ENCODE measurements around the gene RTEL1. TPM values are rescaled to one million over a fixed set of nuclear protein-coding genes. Genes with fewer than 3 reads are reported as not detected.
"Not testable (repeated sequence)": the region's sequence is repeated elsewhere in the genome, so short reads cannot be mapped to it uniquely, and the experiment has no call there.

RTEL1 gene
- total RNA-seq, 1 experiment from 2014 or later = 58.0 TPM

GRCh38 chr20:63718996-63719395, 60.9 kb downstream of the RTEL1 start:
- Histone ChIP-seq H3K27ac (ENCODE audit: low read depth, low read length) (no peak overlapping the region), H3K4me1 (ENCODE audit: control insufficient read depth in 1 of 2, insufficient read depth in 2 of 2, low read length in 2 of 2) (no peaks in the 10 kb centered on the region), H3K27me3 (ENCODE audit: insufficient read depth, low read length) (no peaks in the 10 kb centered on the region), H3K9me2 (ENCODE audit: insufficient read depth) (no peaks in the 10 kb centered on the region), H4K20me1 (ENCODE audit: insufficient read depth) (no peaks in the 10 kb centered on the region), H3K9me3 (ENCODE audit: control insufficient read depth in 1 of 2, insufficient read depth in 1 of 2, low read depth in 1 of 2, low read length in 2 of 2) (peaks cover 4 to 10% of the 10 kb centered on the region in 2 experiments; a peak in 1 of 4 replicates), H3K79me2 (ENCODE audit: insufficient read depth, low read length) (peaks cover 80% of the 10 kb centered on the region), H2AFZ (ENCODE audit: low read depth, low read length, poor library complexity, severe bottlenecking) (no peak overlapping the region), H3K36me3 (ENCODE audit: control insufficient read depth in 1 of 2, insufficient read depth in 2 of 2, low read length in 2 of 2) (peaks cover 16 to 42% of the 10 kb centered on the region in 2 experiments), H3K4me3 (replicated peaks in 1 of 2; ENCODE audit: low read depth in 1 of 2, low read length in 2 of 2) (no peak overlapping the region), H3K4me2 (ENCODE audit: low read length) (no peak overlapping the region), H3K9ac (ENCODE audit: low read length) (no peak overlapping the region)
- CTCF ChIA-PET = no interaction called here
- TF ChIP-seq SP1 (IDR thresholded peaks at IDR 0.05; ENCODE audit: low read depth) = no peak
- TF ChIP-seq ZNF274 (IDR thresholded peaks at IDR 0.05; ENCODE audit: low read depth, low read length) = no peak
- no peak for TF ChIP-seq REST (IDR thresholded peaks at IDR 0.05; ENCODE audit: low read depth)
- no peak for TF ChIP-seq SRF (IDR thresholded peaks at IDR 0.05; ENCODE audit: low read depth)
- TF ChIP-seq TCF7L2 (IDR thresholded peaks at IDR 0.05; ENCODE audit: borderline replicate concordance, extremely low read depth, insufficient read depth, insufficient read length) = no peak
- no peak for TF ChIP-seq JUND (IDR thresholded peaks at IDR 0.05)
- TF ChIP-seq ATF3 (IDR thresholded peaks at IDR 0.05) = no peak
- no peak for TF ChIP-seq ZFX (IDR thresholded peaks at IDR 0.05)
- no peak for TF ChIP-seq EZH2phosphoT487 (IDR thresholded peaks at IDR 0.05; ENCODE audit: borderline replicate concordance)
- TF ChIP-seq ELF1 (IDR thresholded peaks at IDR 0.05; ENCODE audit: borderline replicate concordance, low read depth) = no peak
- TF ChIP-seq POLR2AphosphoS5 (IDR thresholded peaks at IDR 0.05; ENCODE audit: low read depth, low read length) = no peak
- no peak for TF ChIP-seq POLR2A (IDR thresholded peaks at IDR 0.05; ENCODE audit: borderline replicate concordance, extremely low read depth, insufficient read depth, insufficient read length)
- TF ChIP-seq MAX (IDR thresholded peaks at IDR 0.05) = no peak
- no peak for TF ChIP-seq CTCF (IDR thresholded peaks at IDR 0.05 in 2 of 3, conservative IDR thresholded peaks at IDR 0.05 in 1 of 3; ENCODE audit: borderline replicate concordance in 1 of 3, insufficient read depth in 1 of 3, low read depth in 2 of 3, low read length in 2 of 3)
- no peak for TF ChIP-seq FOSL1 (IDR thresholded peaks at IDR 0.05; ENCODE audit: low read depth)
- no peak for TF ChIP-seq EZH2 (IDR thresholded peaks at IDR 0.05)
- DNase-seq (ENCODE audit: low read depth, low spot score) (no peak), ATAC-seq (no peak)
- RAD21 ChIA-PET (ENCODE audit: low non-redundant PET in 1 of 2, low total read pairs in 2 of 2, uncharacterized antibody in 2 of 2, unreplicated experiment in 2 of 2) = no interaction called here
- intact Hi-C loops (cut with micrococcal nuclease) = no loop called here
- no TSS peak for BruUV-seq (replicated peaks)
- POLR2A ChIA-PET = no interaction called here

- H3K4me3 ChIP-seq (replicated peaks in 1 of 2; ENCODE audit: low read depth in 1 of 2, low read length in 2 of 2); POLR2A ChIA-PET; H3K27me3 ChIP-seq (ENCODE audit: insufficient read depth, low read length); H3K27ac ChIP-seq (ENCODE audit: low read depth, low read length); ATAC-seq; H3K4me1 ChIP-seq (ENCODE audit: control insufficient read depth in 1 of 2, insufficient read depth in 2 of 2, low read length in 2 of 2); H3K9me2 ChIP-seq (ENCODE audit: insufficient read depth); RAD21 ChIA-PET (ENCODE audit: low non-redundant PET in 1 of 2, low total read pairs in 2 of 2, uncharacterized antibody in 2 of 2, unreplicated experiment in 2 of 2); H4K20me1 ChIP-seq (ENCODE audit: insufficient read depth); BruUV-seq (replicated peaks); intact Hi-C loops (cut with micrococcal nuclease); H2AFZ ChIP-seq (ENCODE audit: low read depth, low read length, poor library complexity, severe bottlenecking); H3K4me2 ChIP-seq (ENCODE audit: low read length); H3K9ac ChIP-seq (ENCODE audit: low read length); DNase-seq (ENCODE audit: low read depth, low spot score): not testable (repeated sequence)
- CTCF ChIA-PET = interaction anchor here (1.3 kb wide), 1 partner anchor 13 kb away, joined by 3 read pairs; the partner anchor contains the start of gene LIME1
- peaks cover 11 to 28% of the 10 kb centered on the region in 2 experiments for H3K36me3 ChIP-seq (ENCODE audit: control insufficient read depth in 1 of 2, insufficient read depth in 2 of 2, low read length in 2 of 2)
- H3K79me2 ChIP-seq (ENCODE audit: insufficient read depth, low read length) = peaks cover 78% of the 10 kb centered on the region
- peaks cover 14 to 16% of the 10 kb centered on the region in 2 experiments; a peak in 2 of 4 replicates for H3K9me3 ChIP-seq (ENCODE audit: control insufficient read depth in 1 of 2, insufficient read depth in 1 of 2, low read depth in 1 of 2, low read length in 2 of 2)
Observed at GRCh38 chr20:63722967-63723622, 65.0 kb downstream of the RTEL1 start.

All from HCT116 (cell line).